HL-60 (cell line): ENCODE results near the gene IGF2R.

Source experiments
- CTCF ChIP-seq: IDR thresholded peaks from one replicate; pipeline ENCODE4 v1.5.1; 2011; ENCODE audit warnings: low read length, control low read depth, inconsistent platforms; ENCODE audit not compliant: insufficient read depth
- POLR2AphosphoS5 ChIP-seq: IDR thresholded peaks from 2 replicates; pipeline ENCODE4 v1.6.1; 2012; ENCODE audit warnings: low read depth
- SPI1 ChIP-seq: IDR thresholded peaks from 2 replicates; pipeline ENCODE4 v1.6.1; 2012; ENCODE audit warnings: low read depth, mild to moderate bottlenecking, borderline replicate concordance

- TF ChIP-seq SPI1 (no peak), CTCF (no peak), POLR2AphosphoS5 (no peak)
Measured at GRCh38 chr6:159977904-159978268, 9.0 kb downstream of the IGF2R start.
